HL-60 (cell line): ENCODE results near the gene DAB2.

Experiments used
- CTCF ChIP-seq: IDR thresholded peaks from one replicate; pipeline ENCODE4 v1.5.1; 2011; ENCODE audit warnings: low read length, control low read depth, inconsistent platforms; ENCODE audit not compliant: insufficient read depth
- GABPA ChIP-seq: IDR thresholded peaks from 2 replicates; pipeline ENCODE4 v1.6.1; 2012; ENCODE audit warnings: low read depth
- POLR2AphosphoS5 ChIP-seq: IDR thresholded peaks from 2 replicates; pipeline ENCODE4 v1.6.1; 2012; ENCODE audit warnings: low read depth
- REST ChIP-seq: IDR thresholded peaks from 2 replicates; pipeline ENCODE4 v1.6.1; 2012; ENCODE audit warnings: low read depth; ENCODE audit not compliant: insufficient replicate concordance
- SPI1 ChIP-seq: IDR thresholded peaks from 2 replicates; pipeline ENCODE4 v1.6.1; 2012; ENCODE audit warnings: low read depth, mild to moderate bottlenecking, borderline replicate concordance

- no peak for TF ChIP-seq POLR2AphosphoS5
- no peak for TF ChIP-seq CTCF
- no peak for TF ChIP-seq GABPA
- no peak for TF ChIP-seq REST
- no peak for TF ChIP-seq SPI1
Observed at GRCh38 chr5:39390945-39391344, 33.8 kb downstream of the DAB2 start.
